Adrenal gland (tissue), 12 donors: ENCODE results near the gene VENTX. TPM values are rescaled to one million over a fixed set of nuclear protein-coding genes. Genes with fewer than 3 reads are reported as not detected.

ENCODE experiments used
- DNase-seq, 7 donors: peaks; one replicate each; pipeline ENCODE4 v3.0.0-alpha.2; 2019 to 2020
- H3K27ac ChIP-seq, 5 donors: fragments of 200-600 bp; sonication (generic) in 4 of 5; 1 replicate in 3 of 5; 2 replicates in 2 of 5; pipeline versions ENCODE4 v1.5.1 to v1.8.0; 2016 to 2020; ENCODE audit warnings: mild to moderate bottlenecking in 1 of 5
- H3K27me3 ChIP-seq: fragments of 200-600 bp; 2 replicates; pipeline ENCODE4 v1.8.0; 2021
- H3K36me3 ChIP-seq, 2 donors: fragments of 200-600 bp; replicated peaks in 1 of 2; 1 replicate in 1 of 2; 2 replicates in 1 of 2; pipeline versions ENCODE4 v1.5.1 to v1.8.0; 2018 to 2022
- H3K4me1 ChIP-seq, 2 donors: fragments of 200-600 bp; replicated peaks in 1 of 2; 1 replicate in 1 of 2; 2 replicates in 1 of 2; pipeline versions ENCODE4 v1.5.1 to v1.8.0; 2018 to 2021
- H3K4me3 ChIP-seq, 4 donors: fragments of 200-600 bp; sonication (generic) in 3 of 4; one replicate each; pipeline ENCODE4 v1.5.1; 2016 to 2018
- H3K9me3 ChIP-seq, 3 donors: fragments of 200-600 bp; sonication (generic) in 1 of 3; replicated peaks in 1 of 3; 1 replicate in 2 of 3; 2 replicates in 1 of 3; pipeline versions ENCODE4 v1.5.1 to v1.8.0; 2016 to 2021
- CTCF ChIP-seq, 6 experiments: fragments of 450-650 bp in 4 of 6; fragments of 200-600 bp in 2 of 6; sonication (generic) in 1 of 6; IDR thresholded peaks; 1 replicate in 5 of 6; 2 replicates in 1 of 6; pipeline versions ENCODE4 v1.5.1 to v1.8.0; 2016 to 2021; ENCODE audit warnings: antibody characterized with exemption in 6 of 6, mild to moderate bottlenecking in 2 of 6, moderate library complexity in 1 of 6
- POLR2A ChIP-seq, 2 donors: fragments of 450-650 bp; IDR thresholded peaks; one replicate each; pipeline ENCODE4 v1.6.1; 2017; ENCODE audit warnings: antibody characterized with exemption in 2 of 2, mild to moderate bottlenecking in 2 of 2, moderate library complexity in 1 of 2
- WGBS, 4 donors: extraction: QIAGEN DNeasy Blood & Tissue Kit in 2 of 4; methylation state at CpG; one replicate each; pipeline versions ENCODE4 v1.1.5 to v1.1.7; 2013 to 2017; 5-methylcytosine and 5-hydroxymethylcytosine counted together
- intact Hi-C, 2 donors: fragments of 100-400 bp; cut with DNase I; formaldehyde crosslinking; loops; one replicate each; pipeline versions ENCODE4 v1.14.1 to v1.15.0; 2022 to 2023
- polyA plus RNA-seq, 3 donors: library from polyadenylated mRNA; stranded (reverse); fragments of 200-250 nt in 2 of 3; fragments of 350-450 nt in 1 of 3; fragmentation: Illumina TruSeq in 1 of 3; extraction: RNeasy Lipid Tissue Mini Kit (QIAGEN cat#74804) in 1 of 3; gene quantifications; one replicate each; pipeline ENCODE4 v1.2.3, GENCODE V29; 2013 to 2014
- total RNA-seq, 9 donors: library from RNA; depleted of rRNA in 4 of 9; stranded (reverse); fragments of >200 nt in 4 of 9; fragments of 120-200 nt in 1 of 9; fragmentation: NEBNext Ultra II Directional in 1 of 9; extraction: Animal tissue kit (Norgen Biotek cat#: 25700) in 1 of 9; gene quantifications; one replicate each; pipeline versions ENCODE4 v1.1.0 to v1.2.4, GENCODE V29; 2013 to 2023
- donor health status: healthy with polysubstance abuse.
- donor health status: Bipolar disorder and iron deficiency.
- donor health status: DM: yes; HTN: yes; CAD: no.
- donor health status: DM: no; HTN: no; CAD: no.
- donor health status: DM: no; HTN: no; CAD: no.
- donor health status: DM: yes; HTN: yes; CAD: no.

The VENTX gene
- total and polyA plus RNA-seq, 12 donors, result 0.06 to 4.4 (median 1.4) TPM

GRCh38 chr10:133197786-133198185, 39.9 kb upstream of the VENTX start:
- DNase-seq, result no peak
- Histone ChIP-seq H3K4me1 (no peaks in the 10 kb centered on the region), H3K27ac (no peak overlapping the region), H3K27me3 (no peaks in the 10 kb centered on the region), H3K4me3 (no peak overlapping the region), H3K36me3 (no peaks in the 10 kb centered on the region), H3K9me3 (no peaks in the 10 kb centered on the region)
- WGBS, 4 donors, result 82 to 95% (median 93%) methylated on average over 7 to 9 of the region's 9 CpGs
- TF ChIP-seq CTCF (IDR thresholded peaks at IDR 0.05) (no peak), POLR2A (IDR thresholded peaks at IDR 0.05) (no peak)
- intact Hi-C loops, result no loop called here

GRCh38 chr10:133198206-133198605, 39.4 kb upstream of the VENTX start:
- 92 to 96% (median 95%) methylated on average over 5 to 26 of the region's 26 CpGs for WGBS, 4 donors
- H3K36me3 ChIP-seq, result no peaks in the 10 kb centered on the region
- intact Hi-C loops, result no loop called here
- H3K4me1 ChIP-seq, result no peaks in the 10 kb centered on the region
- no peaks in the 10 kb centered on the region for H3K27me3 ChIP-seq
- H3K27ac ChIP-seq, result no peak overlapping the region
- TF ChIP-seq POLR2A (IDR thresholded peaks at IDR 0.05) (no peak), CTCF (IDR thresholded peaks at IDR 0.05) (no peak)
- no peaks in the 10 kb centered on the region for H3K9me3 ChIP-seq
- DNase-seq, result no peak
- no peak overlapping the region for H3K4me3 ChIP-seq

GRCh38 chr10:133198621-133199487, 38.8 kb upstream of the VENTX start:
- intact Hi-C loops, result no loop called here
- no peaks in the 10 kb centered on the region for H3K9me3 ChIP-seq
- H3K4me3 ChIP-seq, result no peak overlapping the region
- no peak for DNase-seq
- H3K36me3 ChIP-seq, result no peaks in the 10 kb centered on the region
- H3K4me1 ChIP-seq, result no peaks in the 10 kb centered on the region
- WGBS, 4 donors, result 90 to 94% (median 92%) methylated on average over 6 to 54 of the region's 54 CpGs
- no peaks in the 10 kb centered on the region for H3K27me3 ChIP-seq
- H3K27ac ChIP-seq, result no peak overlapping the region
- TF ChIP-seq CTCF (IDR thresholded peaks at IDR 0.05) (no peak), POLR2A (IDR thresholded peaks at IDR 0.05) (no peak)

- DNase-seq, result no peak
- TF ChIP-seq POLR2A (IDR thresholded peaks at IDR 0.05) (no peak), CTCF (IDR thresholded peaks at IDR 0.05) (no peak)
- WGBS, 4 donors, result 86 to 90% (median 87%) methylated on average over 12 to 13 of the region's 13 CpGs
- intact Hi-C loops, result no loop called here
- Histone ChIP-seq H3K4me3 (no peak overlapping the region), H3K4me1 (no peaks in the 10 kb centered on the region), H3K36me3 (no peaks in the 10 kb centered on the region), H3K9me3 (no peaks in the 10 kb centered on the region), H3K27me3 (no peaks in the 10 kb centered on the region), H3K27ac (no peak overlapping the region)
Observed at GRCh38 chr10:133199488-133199885, 38.2 kb upstream of the VENTX start.
